Measurements from ENCODE around the gene RESP18. TPM values are rescaled to one million over a fixed set of nuclear protein-coding genes. Genes with fewer than 3 reads are reported as not detected.

The RESP18 gene
- polyA plus RNA-seq, 2 of the 4 experiments (the other 2 are of a cell fraction) = not detected

- POLR2A ChIA-PET = interaction anchor here (1.1 to 1.4 kb wide), 2 partner anchors 15 to 19 kb away, joined by 4 to 8 read pairs; partner anchors contain the start of gene DNAJB2
These were observed 38.8 kb downstream of the RESP18 start for GRCh38 chr2:219293736-219294231.

GRCh38 chr2:219292616-219293015 is 39.9 kb downstream of the RESP18 start:
- no peak overlapping the region for H3K27ac ChIP-seq
- DNase-seq (ENCODE audit: low read depth in 1 of 2, low spot score in 1 of 2) (no peak), ATAC-seq (no peak), FAIRE-seq (no peak)
- H3K4me1 ChIP-seq = peaks cover 26% of the 10 kb centered on the region
- 96% methylated on average over 9 of the region's 9 CpGs for WGBS (ENCODE audit: missing lambda C conversion rate)
- TF ChIP-seq SMC3 (IDR thresholded peaks at IDR 0.05) = no peak
- TF ChIP-seq RAD21 (conservative IDR thresholded peaks at IDR 0.05 in 1 of 2, IDR thresholded peaks at IDR 0.05 in 1 of 2) = no peak
- no peak for TF ChIP-seq USF2 (IDR thresholded peaks at IDR 0.05)
- TF ChIP-seq RCOR1 (IDR thresholded peaks at IDR 0.05; ENCODE audit: low read depth, low read length) = no peak
- TF ChIP-seq E2F6 (IDR thresholded peaks at IDR 0.05; ENCODE audit: borderline replicate concordance, low read depth) = no peak
- no peak for TF ChIP-seq CEBPB (IDR thresholded peaks at IDR 0.05)
- TF ChIP-seq ZNF302 (CRISPR knock-in tag; IDR thresholded peaks at IDR 0.05) = no peak
- TF ChIP-seq FOSB (CRISPR knock-in tag; IDR thresholded peaks at IDR 0.05) = no peak
- no peak for TF ChIP-seq PHF8 (IDR thresholded peaks at IDR 0.05; ENCODE audit: borderline replicate concordance, low read depth)
- no peak for TF ChIP-seq CHD4 (IDR thresholded peaks at IDR 0.05; ENCODE audit: borderline replicate concordance)
- TF ChIP-seq CTCF (IDR thresholded peaks at IDR 0.05) = no peak
- CTCF ChIA-PET = interaction anchor here (1.1 to 16.3 kb wide), 11 partner anchors 13 to 135 kb away, joined by 4 to 540 read pairs (median 79); partner anchors contain the start of genes ABCB6, ANKZF1, ATG9A and CNPPD1
- H3K9me3 ChIP-seq = no peaks in the 10 kb centered on the region
- POLR2A ChIA-PET = no interaction called here
- H3K4me2 ChIP-seq = no peak overlapping the region
- H3K4me3 ChIP-seq = no peak overlapping the region

More at GRCh38 chr2:219293736-219294231, 38.8 kb downstream of the RESP18 start:
- DNase-seq (ENCODE audit: low read depth in 1 of 2, low spot score in 1 of 2) (no peak), FAIRE-seq (no peak), ATAC-seq (no peak)
- no peak overlapping the region for H3K4me3 ChIP-seq
- peak overlapping the region; percentile 94 to 99; a peak in 5 of 6 replicates for H3K27ac ChIP-seq
- WGBS (ENCODE audit: missing lambda C conversion rate) = 92% methylated on average over 5 of the region's 5 CpGs
- H3K4me2 ChIP-seq = peak overlapping the region; percentile 81; the same call in 2 of the 3 replicates
- CTCF ChIA-PET = interaction anchor here (0.7 to 16.3 kb wide), 22 partner anchors 9 to 235 kb away, joined by 3 to 540 read pairs (median 16); partner anchors contain the start of genes ABCB6, ANKZF1, ATG9A and CNPPD1
- TF ChIP-seq BHLHE40 (IDR thresholded peaks at IDR 0.05; ENCODE audit: low read depth, low read length) (no peak), MAFK (IDR thresholded peaks at IDR 0.05; ENCODE audit: partially characterized antibody) (no peak), CBX8 (IDR thresholded peaks at IDR 0.05) (no peak), KDM5A (IDR thresholded peaks at IDR 0.05) (no peak), MAX (IDR thresholded peaks at IDR 0.05) (no peak), ZSCAN20 (CRISPR knock-in tag; IDR thresholded peaks at IDR 0.05) (no peak), NR3C1 (IDR thresholded peaks at IDR 0.05) (no peak), NPAS2 (CRISPR knock-in tag; IDR thresholded peaks at IDR 0.05; ENCODE audit: borderline replicate concordance) (no peak), PBX3 (IDR thresholded peaks at IDR 0.05) (no peak), ZC3H11A (IDR thresholded peaks at IDR 0.05) (no peak), HES2 (IDR thresholded peaks at IDR 0.05) (no peak), PHF8 (IDR thresholded peaks at IDR 0.05; ENCODE audit: borderline replicate concordance, low read depth) (no peak), EP300 (IDR thresholded peaks at IDR 0.05) (no peak), HOXB13 (CRISPR knock-in tag; IDR thresholded peaks at IDR 0.05; ENCODE audit: low read depth) (no peak), ZNF302 (CRISPR knock-in tag; IDR thresholded peaks at IDR 0.05) (no peak), ELK1 (IDR thresholded peaks at IDR 0.05; ENCODE audit: low read depth, low read length) (no peak), HOXB5 (CRISPR knock-in tag; IDR thresholded peaks at IDR 0.05) (no peak), HOXA7 (CRISPR knock-in tag; IDR thresholded peaks at IDR 0.05) (no peak)
- H3K4me1 ChIP-seq = peaks cover 26% of the 10 kb centered on the region
- H3K9me3 ChIP-seq = no peaks in the 10 kb centered on the region

All from A549 (cell line).